WTC11 (cell line): ENCODE measurements around the gene C5orf47. TPM values are rescaled to one million over a fixed set of nuclear protein-coding genes. Genes with fewer than 3 reads are reported as not detected.

Experiments
- ATAC-seq: fragments of 200-7000 bp; cut with Tn5 transposase; 2 replicates; pipeline ENCODE4 v1.10.0; 2021; ENCODE audit warnings: mild to moderate bottlenecking, moderate library complexity
- CTCF ChIA-PET: fragments of 300-600 bp; sonication (Branson Sonifier 250); formaldehyde crosslinking; loops from one replicate; lab custom pipeline; 2021; ENCODE audit warnings: antibody characterized with exemption; lab: Charles Lee
- POLR2A ChIA-PET: fragments of 350-600 bp; sonication (Branson Sonifier 250); formaldehyde crosslinking; loops from one replicate; lab custom pipeline; 2021; ENCODE audit warnings: antibody characterized with exemption; lab: Charles Lee
- DNase-seq: peaks from one replicate; pipeline ENCODE4 v3.0.0; 2021; ENCODE audit warnings: low spot score
- H3K27ac Mint-ChIP-seq: 2 replicates; pipeline ENCODE4 v1.8.0; 2021; ENCODE audit warnings: mixed read lengths
- H3K27me3 Mint-ChIP-seq: 2 replicates; pipeline ENCODE4 v1.8.0; 2021; ENCODE audit warnings: low read depth, mild to moderate bottlenecking, moderate library complexity, mixed read lengths
- H3K36me3 Mint-ChIP-seq: 2 replicates; pipeline ENCODE4 v1.8.0; 2021; ENCODE audit warnings: mixed read lengths
- H3K4me1 Mint-ChIP-seq: 2 replicates; pipeline ENCODE4 v1.8.0; 2022; ENCODE audit warnings: mixed read lengths
- H3K4me3 Mint-ChIP-seq: 2 replicates; pipeline ENCODE4 v1.8.0; 2021; ENCODE audit warnings: mild to moderate bottlenecking, moderate library complexity, mixed read lengths
- H3K9me3 Mint-ChIP-seq: 2 replicates; pipeline ENCODE4 v1.8.0; 2021; ENCODE audit warnings: mixed read lengths
- ATF1 ChIP-seq: sonication (generic); formaldehyde crosslinking; IDR thresholded peaks from 2 replicates; pipeline ENCODE4 v1.8.1; 2023; ENCODE audit warnings: mild to moderate bottlenecking, moderate library complexity, missing genetic modification reagents
- CREM ChIP-seq: sonication (generic); formaldehyde crosslinking; IDR thresholded peaks from 2 replicates; pipeline ENCODE4 v1.8.1; 2022; ENCODE audit warnings: mild to moderate bottlenecking, missing genetic modification reagents, moderate library complexity
- ETV6 ChIP-seq: sonication (generic); formaldehyde crosslinking; IDR thresholded peaks from 2 replicates; pipeline ENCODE4 v1.8.1; 2022; ENCODE audit warnings: mild to moderate bottlenecking, missing genetic modification reagents
- FOXJ3 ChIP-seq: sonication (generic); formaldehyde crosslinking; IDR thresholded peaks from 2 replicates; pipeline ENCODE4 v1.9.0; 2021; ENCODE audit warnings: missing genetic modification reagents, mild to moderate bottlenecking, borderline replicate concordance
- FOXK1 ChIP-seq: sonication (generic); formaldehyde crosslinking; IDR thresholded peaks from 2 replicates; pipeline ENCODE4 v1.8.0; 2022; ENCODE audit warnings: mild to moderate bottlenecking, moderate library complexity, missing genetic modification reagents
- GABPB1 ChIP-seq: sonication (generic); formaldehyde crosslinking; IDR thresholded peaks from 2 replicates; pipeline ENCODE4 v1.8.1; 2023; ENCODE audit warnings: mild to moderate bottlenecking, missing genetic modification reagents
- GTF2I ChIP-seq: fragments of 250-450 bp; sonication (Bioruptor Pico); conservative IDR thresholded peaks from 2 replicates; pipeline ENCODE4 v1.4.0; 2021; ENCODE audit warnings: mild to moderate bottlenecking
- MAX ChIP-seq: sonication (generic); formaldehyde crosslinking; IDR thresholded peaks from 2 replicates; pipeline ENCODE4 v1.8.0; 2022; ENCODE audit warnings: mild to moderate bottlenecking, missing genetic modification reagents
- NR1H2 ChIP-seq: sonication (generic); formaldehyde crosslinking; IDR thresholded peaks from 2 replicates; pipeline ENCODE4 v1.9.0; 2021; ENCODE audit warnings: mild to moderate bottlenecking, moderate library complexity, missing genetic modification reagents
- OVOL2 ChIP-seq: fragments of 250-450 bp; sonication (Bioruptor Pico); IDR thresholded peaks from 2 replicates; pipeline ENCODE4 v1.9.0; 2021; ENCODE audit warnings: mild to moderate bottlenecking, borderline replicate concordance
- PRRX2 ChIP-seq: fragments of 250-450 bp; sonication (Bioruptor Pico); IDR thresholded peaks from 2 replicates; pipeline ENCODE4 v1.8.0; 2021; ENCODE audit warnings: mild to moderate bottlenecking
- SMAD4 ChIP-seq: sonication (generic); formaldehyde crosslinking; IDR thresholded peaks from 2 replicates; pipeline ENCODE4 v1.8.0; 2022; ENCODE audit warnings: mild to moderate bottlenecking, missing genetic modification reagents
- TEAD1 ChIP-seq: sonication (generic); formaldehyde crosslinking; IDR thresholded peaks from 2 replicates; pipeline ENCODE4 v1.8.0; 2022; ENCODE audit warnings: mild to moderate bottlenecking, missing genetic modification reagents
- TP53 ChIP-seq: sonication (generic); formaldehyde crosslinking; IDR thresholded peaks from 2 replicates; pipeline ENCODE4 v1.8.1; 2023; ENCODE audit warnings: mild to moderate bottlenecking, missing genetic modification reagents
- ZBTB21 ChIP-seq: sonication (generic); formaldehyde crosslinking; IDR thresholded peaks from 2 replicates; pipeline ENCODE4 v1.8.1; 2023; ENCODE audit warnings: mild to moderate bottlenecking, missing genetic modification reagents, borderline replicate concordance
- ZNF396 ChIP-seq: fragments of 250-450 bp; sonication (Bioruptor Pico); IDR thresholded peaks from 2 replicates; pipeline ENCODE4 v1.8.0; 2021; ENCODE audit warnings: mild to moderate bottlenecking, moderate library complexity, borderline replicate concordance
- ZNF416 ChIP-seq: fragments of 250-450 bp; sonication (Bioruptor Pico); IDR thresholded peaks from 2 replicates; pipeline ENCODE4 v1.9.0; 2021; ENCODE audit warnings: mild to moderate bottlenecking, inconsistent platforms
- total RNA-seq: library from RNA; stranded (reverse); gene quantifications from 3 replicates; pipeline ENCODE4 v1.2.3, GENCODE V29; 2021
- TF ChIP-seq, protein P1 (sequence below): sonication (generic); formaldehyde crosslinking; IDR thresholded peaks from 2 replicates; pipeline ENCODE4 v1.8.1; 2022; ENCODE audit warnings: low read depth, missing genetic modification reagents, borderline replicate concordance
- TF ChIP-seq, protein P2 (sequence below): fragments of 250-450 bp; sonication (Bioruptor Pico); IDR thresholded peaks from 2 replicates; pipeline ENCODE4 v1.9.0; 2021; ENCODE audit warnings: mild to moderate bottlenecking, borderline replicate concordance
- TF ChIP-seq, protein P3 (sequence below): sonication (generic); formaldehyde crosslinking; IDR thresholded peaks from 2 replicates; pipeline ENCODE4 v1.8.0; 2023; ENCODE audit warnings: missing genetic modification reagents

C5orf47 gene
- total RNA-seq, 1 experiment from 2014 or later: 0.09 TPM

GRCh38 chr5:173940269-173940668 is 48.7 kb upstream of the C5orf47 start (continued):
- TF ChIP-seq ATF1 (no peak), CREM (CRISPR knock-in tag) (no peak), TP53 (no peak)
- TF ChIP-seq, protein P1, sequence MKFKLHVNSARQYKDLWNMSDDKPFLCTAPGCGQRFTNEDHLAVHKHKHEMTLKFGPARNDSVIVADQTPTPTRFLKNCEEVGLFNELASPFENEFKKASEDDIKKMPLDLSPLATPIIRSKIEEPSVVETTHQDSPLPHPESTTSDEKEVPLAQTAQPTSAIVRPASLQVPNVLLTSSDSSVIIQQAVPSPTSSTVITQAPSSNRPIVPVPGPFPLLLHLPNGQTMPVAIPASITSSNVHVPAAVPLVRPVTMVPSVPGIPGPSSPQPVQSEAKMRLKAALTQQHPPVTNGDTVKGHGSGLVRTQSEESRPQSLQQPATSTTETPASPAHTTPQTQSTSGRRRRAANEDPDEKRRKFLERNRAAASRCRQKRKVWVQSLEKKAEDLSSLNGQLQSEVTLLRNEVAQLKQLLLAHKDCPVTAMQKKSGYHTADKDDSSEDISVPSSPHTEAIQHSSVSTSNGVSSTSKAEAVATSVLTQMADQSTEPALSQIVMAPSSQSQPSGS (CRISPR knock-in tag): no peak

- no peak for DNase-seq
Measured at GRCh38 chr5:173941102-173941501, 47.9 kb upstream of the C5orf47 start.

DNA sequence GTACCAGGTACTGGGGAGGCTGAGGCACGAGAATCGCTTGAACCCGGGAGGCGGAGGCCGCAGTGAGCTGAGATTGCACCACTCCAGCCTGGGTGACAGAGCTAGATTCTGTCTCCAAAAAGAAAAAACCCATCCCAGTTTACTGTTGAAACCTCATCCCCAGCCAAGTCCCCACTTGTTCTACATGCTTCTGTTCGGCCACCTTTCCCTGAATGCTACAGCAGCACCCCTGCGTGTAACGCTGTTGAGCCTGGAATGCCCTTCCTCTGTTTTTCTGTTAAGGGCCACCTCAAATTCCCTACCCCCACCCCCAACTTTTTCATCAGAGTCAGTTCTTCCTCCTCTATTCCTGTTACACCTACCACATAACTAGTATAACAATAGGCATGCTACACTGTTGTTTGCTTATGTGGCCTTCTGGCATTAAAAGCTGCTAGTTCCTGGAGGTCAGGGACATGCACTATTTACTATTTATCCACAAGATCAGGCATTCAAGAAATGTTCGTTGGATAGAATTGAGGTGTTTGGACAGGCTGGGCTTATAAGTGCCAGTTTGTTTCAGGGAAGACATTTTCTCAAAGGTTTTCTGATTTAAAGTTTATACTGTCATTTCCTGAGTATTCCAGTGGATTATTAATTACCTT is 47.1 kb upstream of the C5orf47 start:
- H3K4me1 Mint-ChIP-seq: peaks cover 51% of the 10 kb centered on the region
- peak overlapping the region; percentile 97 for H3K27ac Mint-ChIP-seq
- no peak for TF ChIP-seq NR1H2 (CRISPR knock-in tag)
- 0 out of 2 replicates have a peak, but pooled peaks have one; percentile 37 for TF ChIP-seq ETV6
- no peak for TF ChIP-seq ZNF396 (CRISPR knock-in tag)
- no peak for TF ChIP-seq ATF1
- no peak for TF ChIP-seq ZBTB21
- TF ChIP-seq FOXK1 (CRISPR knock-in tag): no peak
- TF ChIP-seq MAX (CRISPR knock-in tag): peak; percentile 49; the same call in 1 of the 2 replicates
- peak; percentile 46; the same call in 1 of the 2 replicates for TF ChIP-seq GABPB1
- TF ChIP-seq GTF2I: peak; percentile 77
- TF ChIP-seq TEAD1 (CRISPR knock-in tag): 0 out of 2 replicates have a peak, but pooled peaks have one; percentile 36
- no peak for TF ChIP-seq OVOL2 (CRISPR knock-in tag)
- TF ChIP-seq, all 79 proteins: peak for 5
- POLR2A ChIA-PET: interaction anchor here (0.7 kb wide), 1 partner anchor 22 kb away, joined by 4 read pairs; no protein-coding TSS in a partner anchor
- CTCF ChIA-PET: interaction anchor here (0.6 to 6.3 kb wide), 4 partner anchors 17 to 69 kb away, joined by 3 to 35 read pairs (median 5); partner anchors contain the start of gene CPEB4
- Mint-ChIP-seq H3K36me3 (no peaks in the 10 kb centered on the region), H3K27me3 (no peaks in the 10 kb centered on the region), H3K9me3 (no peaks in the 10 kb centered on the region), H3K4me3 (peak overlapping the region; percentile 32; the same call in 1 of the 2 replicates)
- ATAC-seq (peak; percentile 88), DNase-seq (peak; percentile 32)

More at GRCh38 chr5:173941102-173941501, 47.9 kb upstream of the C5orf47 start:
- Mint-ChIP-seq H3K4me1 (peaks cover 53% of the 10 kb centered on the region), H3K27ac (peak overlapping the region; percentile 97), H3K27me3 (no peaks in the 10 kb centered on the region), H3K4me3 (peak overlapping the region; percentile 32), H3K36me3 (no peaks in the 10 kb centered on the region), H3K9me3 (no peaks in the 10 kb centered on the region)
- ChIA-PET POLR2A (interaction anchor here (0.7 kb wide), 1 partner anchor 23 kb away, joined by 4 read pairs; no protein-coding TSS in a partner anchor), CTCF (interaction anchor here (0.6 to 6.3 kb wide), 4 partner anchors 16 to 68 kb away, joined by 3 to 35 read pairs (median 5); partner anchors contain the start of gene CPEB4)
- TF ChIP-seq FOXJ3 (CRISPR knock-in tag): no peak
- no peak for TF ChIP-seq SMAD4 (CRISPR knock-in tag)
- TF ChIP-seq TP53: no peak
- TF ChIP-seq PRRX2 (CRISPR knock-in tag): no peak
- no peak for TF ChIP-seq ZNF416 (CRISPR knock-in tag)
- TF ChIP-seq FOXK1 (CRISPR knock-in tag): no peak
- TF ChIP-seq, protein P2, sequence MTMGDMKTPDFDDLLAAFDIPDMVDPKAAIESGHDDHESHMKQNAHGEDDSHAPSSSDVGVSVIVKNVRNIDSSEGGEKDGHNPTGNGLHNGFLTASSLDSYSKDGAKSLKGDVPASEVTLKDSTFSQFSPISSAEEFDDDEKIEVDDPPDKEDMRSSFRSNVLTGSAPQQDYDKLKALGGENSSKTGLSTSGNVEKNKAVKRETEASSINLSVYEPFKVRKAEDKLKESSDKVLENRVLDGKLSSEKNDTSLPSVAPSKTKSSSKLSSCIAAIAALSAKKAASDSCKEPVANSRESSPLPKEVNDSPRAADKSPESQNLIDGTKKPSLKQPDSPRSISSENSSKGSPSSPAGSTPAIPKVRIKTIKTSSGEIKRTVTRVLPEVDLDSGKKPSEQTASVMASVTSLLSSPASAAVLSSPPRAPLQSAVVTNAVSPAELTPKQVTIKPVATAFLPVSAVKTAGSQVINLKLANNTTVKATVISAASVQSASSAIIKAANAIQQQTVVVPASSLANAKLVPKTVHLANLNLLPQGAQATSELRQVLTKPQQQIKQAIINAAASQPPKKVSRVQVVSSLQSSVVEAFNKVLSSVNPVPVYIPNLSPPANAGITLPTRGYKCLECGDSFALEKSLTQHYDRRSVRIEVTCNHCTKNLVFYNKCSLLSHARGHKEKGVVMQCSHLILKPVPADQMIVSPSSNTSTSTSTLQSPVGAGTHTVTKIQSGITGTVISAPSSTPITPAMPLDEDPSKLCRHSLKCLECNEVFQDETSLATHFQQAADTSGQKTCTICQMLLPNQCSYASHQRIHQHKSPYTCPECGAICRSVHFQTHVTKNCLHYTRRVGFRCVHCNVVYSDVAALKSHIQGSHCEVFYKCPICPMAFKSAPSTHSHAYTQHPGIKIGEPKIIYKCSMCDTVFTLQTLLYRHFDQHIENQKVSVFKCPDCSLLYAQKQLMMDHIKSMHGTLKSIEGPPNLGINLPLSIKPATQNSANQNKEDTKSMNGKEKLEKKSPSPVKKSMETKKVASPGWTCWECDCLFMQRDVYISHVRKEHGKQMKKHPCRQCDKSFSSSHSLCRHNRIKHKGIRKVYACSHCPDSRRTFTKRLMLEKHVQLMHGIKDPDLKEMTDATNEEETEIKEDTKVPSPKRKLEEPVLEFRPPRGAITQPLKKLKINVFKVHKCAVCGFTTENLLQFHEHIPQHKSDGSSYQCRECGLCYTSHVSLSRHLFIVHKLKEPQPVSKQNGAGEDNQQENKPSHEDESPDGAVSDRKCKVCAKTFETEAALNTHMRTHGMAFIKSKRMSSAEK (CRISPR knock-in tag): no peak
- TF ChIP-seq, protein P3, sequence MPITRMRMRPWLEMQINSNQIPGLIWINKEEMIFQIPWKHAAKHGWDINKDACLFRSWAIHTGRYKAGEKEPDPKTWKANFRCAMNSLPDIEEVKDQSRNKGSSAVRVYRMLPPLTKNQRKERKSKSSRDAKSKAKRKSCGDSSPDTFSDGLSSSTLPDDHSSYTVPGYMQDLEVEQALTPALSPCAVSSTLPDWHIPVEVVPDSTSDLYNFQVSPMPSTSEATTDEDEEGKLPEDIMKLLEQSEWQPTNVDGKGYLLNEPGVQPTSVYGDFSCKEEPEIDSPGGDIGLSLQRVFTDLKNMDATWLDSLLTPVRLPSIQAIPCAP (CRISPR knock-in tag): no peak
- peak; percentile 53 for ATAC-seq
